Esophagus muscularis mucosa (tissue), 4 donors: ENCODE results near the gene GRID1. TPM values are rescaled to one million over a fixed set of nuclear protein-coding genes. Genes with fewer than 3 reads are reported as not detected.

ENCODE experiments used
- DNase-seq: peaks from one replicate; pipeline ENCODE4 v3.0.0-alpha.2; 2017; ENCODE audit errors: extremely low spot score
- H3K27ac ChIP-seq, 4 donors: fragments of 200-600 bp; sonication (generic); replicated peaks in 1 of 4; 1 replicate in 3 of 4; 2 replicates in 1 of 4; pipeline ENCODE4 v1.5.1; 2016 to 2019; ENCODE audit warnings: mild to moderate bottlenecking in 1 of 4
- H3K27me3 ChIP-seq, 4 donors: fragments of 200-600 bp; sonication (generic); one replicate each; pipeline versions ENCODE4 v1.5.1 to v1.6.0; 2016 to 2019
- H3K36me3 ChIP-seq, 4 donors: fragments of 200-600 bp; sonication (generic); one replicate each; pipeline ENCODE4 v1.5.1; 2016 to 2019
- H3K4me1 ChIP-seq, 4 donors: fragments of 200-600 bp; sonication (generic); one replicate each; pipeline ENCODE4 v1.5.1; 2016 to 2019
- H3K4me3 ChIP-seq, 4 donors: fragments of 200-600 bp; sonication (generic); 1 replicate in 2 of 4; 2 replicates in 2 of 4; pipeline ENCODE4 v1.5.1; 2016 to 2019; ENCODE audit warnings: mild to moderate bottlenecking in 4 of 4, moderate library complexity in 1 of 4
- H3K9me3 ChIP-seq, 4 donors: fragments of 200-600 bp; sonication (generic); 1 replicate in 3 of 4; 2 replicates in 1 of 4; pipeline ENCODE4 v1.5.1; 2016 to 2019
- EP300 ChIP-seq: sonication (generic); formaldehyde crosslinking; IDR thresholded peaks from one replicate; pipeline ENCODE4 v1.6.1; 2017; ENCODE audit warnings: antibody characterized with exemption
- POLR2A ChIP-seq: fragments of 450-650 bp; IDR thresholded peaks from one replicate; pipeline ENCODE4 v1.6.1; 2017; ENCODE audit warnings: antibody characterized with exemption, moderate library complexity, mild to moderate bottlenecking, low read depth
- POLR2AphosphoS5 ChIP-seq, 2 donors: sonication (generic); formaldehyde crosslinking; IDR thresholded peaks; one replicate each; pipeline ENCODE4 v1.6.1; 2017; ENCODE audit warnings: antibody characterized with exemption in 2 of 2
- WGBS: methylation state at CpG from one replicate; pipeline ENCODE4 v1.1.5; 2018; 5-methylcytosine and 5-hydroxymethylcytosine counted together
- intact Hi-C: fragments of 100-400 bp; cut with DNase I; formaldehyde crosslinking; loops from one replicate; pipeline ENCODE4 v1.15.1; 2023
- total RNA-seq, 4 donors: library from RNA; depleted of rRNA; stranded (reverse); fragments of >200 nt; gene quantifications; one replicate each; pipeline versions ENCODE4 v1.1.0 to v1.2.1, GENCODE V29; 2016
- TF ChIP-seq, protein P1 (sequence below), 3 experiments: fragments of 200-600 bp in 2 of 3; fragments of 450-650 bp in 1 of 3; sonication (generic) in 2 of 3; IDR thresholded peaks; one replicate each; pipeline ENCODE4 v1.5.1; 2017 to 2019; ENCODE audit warnings: antibody characterized with exemption in 3 of 3, mild to moderate bottlenecking in 2 of 3, moderate library complexity in 1 of 3

The GRID1 gene
- total RNA-seq, 4 donors from 2014 or later: under 0.01 to 1.3 (median 1.1) TPM

DNA sequence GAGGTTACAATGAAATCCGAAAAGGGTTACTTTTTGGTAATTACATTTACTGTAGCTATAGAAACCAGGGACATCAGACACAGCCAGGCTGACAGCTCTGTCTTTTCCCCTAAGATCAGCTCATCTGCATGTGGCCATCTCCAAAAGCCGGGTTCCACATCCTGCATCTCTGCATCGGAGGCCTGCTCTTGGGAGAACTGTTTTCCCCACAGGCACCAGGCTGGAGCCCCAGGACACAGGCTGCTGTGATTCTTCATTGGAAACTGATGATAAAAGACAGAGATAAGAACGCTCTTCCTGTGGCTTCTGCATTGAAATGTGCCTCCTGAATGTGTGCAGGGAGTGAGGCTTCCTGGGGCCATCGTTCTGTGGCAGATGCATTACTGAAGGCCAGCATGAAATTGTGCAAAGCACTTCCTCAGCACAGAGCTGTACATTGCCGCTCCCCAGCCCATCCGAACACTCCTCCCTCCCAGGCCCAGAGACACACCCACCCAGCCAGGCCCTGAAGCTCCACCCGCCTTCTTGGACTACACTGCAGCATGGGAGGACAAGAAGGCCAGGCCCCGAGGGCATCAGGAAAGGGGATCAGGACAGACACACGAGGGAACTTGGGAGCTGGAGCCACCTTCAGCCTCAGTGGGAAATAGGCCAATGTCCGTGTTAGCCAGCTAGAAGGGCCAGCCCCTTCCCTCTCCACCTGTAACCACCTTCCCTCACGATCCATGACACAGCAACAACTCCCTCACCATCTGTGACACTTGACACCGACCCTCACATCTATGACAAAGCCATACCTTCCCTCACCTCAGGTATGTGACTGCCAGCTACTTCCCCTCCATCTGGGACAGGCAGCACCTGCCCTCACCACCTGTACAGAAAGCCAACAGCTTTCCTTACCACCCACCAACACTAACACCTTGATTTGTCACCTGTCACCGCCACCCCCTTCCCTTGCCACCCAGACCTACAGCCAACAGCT, 113.2 kb downstream of the GRID1 start:
- H3K27ac ChIP-seq: no peak overlapping the region
- no peak for DNase-seq
- H3K27me3 ChIP-seq: peaks cover 0 to 4% (median 0%) of the 10 kb centered on the region in 4 donors
- H3K9me3 ChIP-seq: no peaks in the 10 kb centered on the region
- no peak overlapping the region for H3K4me3 ChIP-seq
- intact Hi-C loops: no loop called here
- TF ChIP-seq POLR2AphosphoS5 (IDR thresholded peaks at IDR 0.05) (no peak), POLR2A (no peak), EP300 (no peak)
- TF ChIP-seq, protein P1, sequence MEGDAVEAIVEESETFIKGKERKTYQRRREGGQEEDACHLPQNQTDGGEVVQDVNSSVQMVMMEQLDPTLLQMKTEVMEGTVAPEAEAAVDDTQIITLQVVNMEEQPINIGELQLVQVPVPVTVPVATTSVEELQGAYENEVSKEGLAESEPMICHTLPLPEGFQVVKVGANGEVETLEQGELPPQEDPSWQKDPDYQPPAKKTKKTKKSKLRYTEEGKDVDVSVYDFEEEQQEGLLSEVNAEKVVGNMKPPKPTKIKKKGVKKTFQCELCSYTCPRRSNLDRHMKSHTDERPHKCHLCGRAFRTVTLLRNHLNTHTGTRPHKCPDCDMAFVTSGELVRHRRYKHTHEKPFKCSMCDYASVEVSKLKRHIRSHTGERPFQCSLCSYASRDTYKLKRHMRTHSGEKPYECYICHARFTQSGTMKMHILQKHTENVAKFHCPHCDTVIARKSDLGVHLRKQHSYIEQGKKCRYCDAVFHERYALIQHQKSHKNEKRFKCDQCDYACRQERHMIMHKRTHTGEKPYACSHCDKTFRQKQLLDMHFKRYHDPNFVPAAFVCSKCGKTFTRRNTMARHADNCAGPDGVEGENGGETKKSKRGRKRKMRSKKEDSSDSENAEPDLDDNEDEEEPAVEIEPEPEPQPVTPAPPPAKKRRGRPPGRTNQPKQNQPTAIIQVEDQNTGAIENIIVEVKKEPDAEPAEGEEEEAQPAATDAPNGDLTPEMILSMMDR (IDR thresholded peaks at IDR 0.05): no peak
- no peaks in the 10 kb centered on the region for H3K4me1 ChIP-seq
- no peaks in the 10 kb centered on the region for H3K36me3 ChIP-seq
- WGBS: 62% methylated on average over 12 of the region's 14 CpGs

DNA sequence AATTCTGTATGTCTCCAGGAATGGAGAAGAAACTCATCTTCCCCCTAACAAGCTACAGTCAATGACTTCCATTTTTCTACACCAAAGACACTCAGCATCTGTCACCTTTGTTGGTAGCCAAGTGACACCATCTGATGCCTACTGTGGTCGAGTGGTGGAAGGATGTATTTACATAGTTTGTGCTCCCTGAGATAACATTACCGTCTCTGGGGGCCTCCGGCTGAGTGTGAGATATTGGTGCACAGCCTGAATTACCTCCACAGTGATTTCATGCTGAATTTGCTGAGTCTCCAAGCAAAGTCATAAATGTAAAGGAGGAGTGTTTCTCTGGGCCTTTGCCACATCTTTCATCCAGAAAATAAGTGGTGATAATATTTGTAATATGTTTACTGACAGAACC, 114.0 kb downstream of the GRID1 start:
- WGBS: 52% methylated on average over 3 of the region's 3 CpGs
- no peak for DNase-seq
- Histone ChIP-seq H3K4me3 (no peak overlapping the region), H3K27ac (no peak overlapping the region), H3K27me3 (peaks cover 0 to 1% (median 0%) of the 10 kb centered on the region in 4 donors), H3K9me3 (no peaks in the 10 kb centered on the region), H3K4me1 (no peaks in the 10 kb centered on the region), H3K36me3 (no peaks in the 10 kb centered on the region)
- intact Hi-C loops: no loop called here
- TF ChIP-seq, protein P1 (IDR thresholded peaks at IDR 0.05): no peak

DNA sequence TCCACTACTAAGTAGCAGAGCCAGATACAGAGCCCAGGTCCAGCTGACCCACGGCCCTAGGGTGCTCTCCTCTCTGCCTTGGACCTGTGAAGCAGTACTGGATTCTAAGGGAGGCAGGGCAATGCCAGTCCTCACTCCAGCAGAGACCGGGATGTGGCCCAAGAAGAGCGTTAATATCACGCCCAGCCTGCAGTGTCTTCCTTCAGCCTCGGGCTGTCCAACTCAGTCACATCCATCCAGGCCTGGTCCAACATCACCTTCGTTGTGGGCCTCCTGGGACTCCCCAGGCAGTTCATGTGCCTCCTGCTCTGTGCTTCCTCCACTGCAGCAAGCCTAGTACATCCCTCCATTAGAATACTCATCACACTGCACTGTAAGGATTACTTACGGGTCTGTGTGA, 114.5 kb downstream of the GRID1 start:
- no peaks in the 10 kb centered on the region for H3K27me3 ChIP-seq
- TF ChIP-seq EP300 (no peak), POLR2A (no peak), POLR2AphosphoS5 (IDR thresholded peaks at IDR 0.05) (no peak)
- TF ChIP-seq, protein P1 (IDR thresholded peaks at IDR 0.05): no peak
- WGBS: 87% methylated on average over 6 of the region's 7 CpGs
- no peak overlapping the region for H3K27ac ChIP-seq
- H3K4me3 ChIP-seq: no peak overlapping the region
- no peaks in the 10 kb centered on the region for H3K4me1 ChIP-seq
- DNase-seq: no peak
- H3K9me3 ChIP-seq: no peaks in the 10 kb centered on the region
- intact Hi-C loops: no loop called here
- H3K36me3 ChIP-seq: no peaks in the 10 kb centered on the region

DNA sequence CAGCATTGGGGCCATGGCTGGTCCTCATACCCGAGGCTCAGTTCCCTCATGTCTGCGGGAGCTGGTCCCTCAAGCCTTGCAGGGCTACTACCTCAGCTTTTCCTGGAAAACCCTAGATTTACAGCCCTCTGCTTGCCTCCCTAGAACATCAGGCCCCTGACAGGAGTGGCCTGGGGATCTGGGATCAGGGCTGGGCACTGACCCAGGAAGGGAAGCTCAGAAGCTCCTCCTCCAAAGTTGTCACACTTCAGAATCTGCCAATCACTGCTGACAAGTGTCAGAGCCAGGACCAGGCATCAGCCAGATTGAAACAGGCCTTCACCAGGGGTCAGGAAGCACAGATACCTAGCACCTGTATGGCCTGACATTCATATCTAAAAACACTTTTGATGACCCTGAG, 115.2 kb downstream of the GRID1 start:
- intact Hi-C loops: no loop called here
- no peak overlapping the region for H3K27ac ChIP-seq
- H3K4me1 ChIP-seq: no peaks in the 10 kb centered on the region
- no peaks in the 10 kb centered on the region for H3K36me3 ChIP-seq
- H3K4me3 ChIP-seq: no peak overlapping the region
- 97% methylated on average over 2 of the region's 2 CpGs for WGBS
- TF ChIP-seq POLR2AphosphoS5 (IDR thresholded peaks at IDR 0.05) (no peak), EP300 (no peak), POLR2A (no peak)
- TF ChIP-seq, protein P1 (IDR thresholded peaks at IDR 0.05): no peak
- no peak for DNase-seq
- no peaks in the 10 kb centered on the region for H3K27me3 ChIP-seq
- no peaks in the 10 kb centered on the region for H3K9me3 ChIP-seq
